Measurements from ENCODE around the gene LCE6A. TPM values are rescaled to one million over a fixed set of nuclear protein-coding genes. Genes with fewer than 3 reads are reported as not detected.

The LCE6A gene
- polyA plus RNA-seq, 1 donor: not detected

- no peak for DNase-seq
Measured at GRCh38 chr1:152876827-152877226, 34.2 kb downstream of the LCE6A start.

DNA sequence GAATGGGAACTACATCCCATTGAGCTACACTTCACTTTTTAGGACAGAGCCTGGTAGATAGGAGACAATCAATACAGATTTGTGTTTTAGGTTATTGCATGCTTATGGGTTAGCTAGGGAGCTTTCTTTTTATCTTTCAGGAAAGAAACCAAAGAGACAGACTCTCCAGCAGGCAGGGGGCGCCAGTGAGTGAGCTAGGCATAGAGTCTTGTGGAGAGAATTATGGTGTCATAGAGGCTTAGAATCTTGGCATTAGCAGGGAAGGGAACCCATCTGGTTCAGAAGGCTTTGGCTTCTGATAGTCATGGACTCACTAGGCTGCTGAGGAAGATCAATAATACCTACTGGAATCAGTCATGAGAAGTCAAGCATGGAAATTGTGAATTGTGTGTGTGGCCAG is 35.4 kb downstream of the LCE6A start, which contains the start of gene SMCP:
SMCP (plus strand) TSS at position 281 of the 400 bp plus-strand sequence. CDS start 6,101 bp downstream, outside the sequence.
- DNase-seq: no peak

DNA sequence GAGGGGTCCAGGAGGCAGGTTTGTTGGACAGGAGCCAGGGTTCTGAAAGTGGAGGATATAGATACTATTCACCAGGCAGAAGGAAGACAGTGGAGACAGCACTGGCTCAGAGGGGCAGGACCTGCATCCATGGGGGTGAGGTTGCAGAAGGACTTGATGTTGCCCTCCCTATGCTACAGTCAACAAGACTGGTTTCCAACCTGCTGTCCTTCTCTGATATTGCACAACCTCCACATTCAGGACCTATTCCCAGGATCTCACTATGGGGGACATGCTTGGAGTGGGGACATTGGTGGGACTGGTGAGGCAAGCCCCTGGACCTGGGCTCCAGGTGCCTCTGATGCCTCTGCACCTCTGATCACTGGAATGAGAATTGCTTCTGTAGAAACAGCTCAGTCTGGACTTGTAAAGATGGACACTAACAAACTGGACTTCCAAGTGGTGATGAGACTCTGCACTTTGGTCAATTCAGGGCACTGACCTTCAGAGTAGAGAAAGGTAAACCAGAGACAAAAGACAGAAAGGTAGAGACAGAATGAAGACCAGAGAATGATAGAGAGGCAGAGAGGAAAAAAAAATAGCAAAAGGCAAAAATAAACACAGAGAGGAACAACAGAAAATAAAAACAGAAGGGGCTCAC is 37.0 kb downstream of the LCE6A start:
- no peak for DNase-seq

DNA sequence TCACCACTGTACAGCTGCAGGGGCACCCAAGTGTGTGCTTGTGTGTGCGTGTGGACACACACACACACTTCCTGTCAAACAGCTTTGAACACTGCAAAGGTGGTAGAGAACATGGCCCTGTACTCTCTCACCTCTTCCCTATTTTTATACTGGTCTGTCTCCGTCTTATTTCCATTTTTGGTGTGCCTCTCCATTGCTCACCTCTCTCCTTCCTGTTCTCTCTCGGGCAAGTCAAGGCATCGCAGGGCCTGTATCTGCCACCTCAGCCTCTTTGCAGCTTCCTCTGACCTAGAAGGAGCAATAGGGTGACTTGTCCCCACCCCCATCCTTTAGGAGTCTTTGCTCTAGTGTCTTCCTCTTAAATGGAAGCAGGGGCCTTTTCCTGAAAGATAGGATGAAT is 37.7 kb downstream of the LCE6A start:
- DNase-seq: no peak

DNA sequence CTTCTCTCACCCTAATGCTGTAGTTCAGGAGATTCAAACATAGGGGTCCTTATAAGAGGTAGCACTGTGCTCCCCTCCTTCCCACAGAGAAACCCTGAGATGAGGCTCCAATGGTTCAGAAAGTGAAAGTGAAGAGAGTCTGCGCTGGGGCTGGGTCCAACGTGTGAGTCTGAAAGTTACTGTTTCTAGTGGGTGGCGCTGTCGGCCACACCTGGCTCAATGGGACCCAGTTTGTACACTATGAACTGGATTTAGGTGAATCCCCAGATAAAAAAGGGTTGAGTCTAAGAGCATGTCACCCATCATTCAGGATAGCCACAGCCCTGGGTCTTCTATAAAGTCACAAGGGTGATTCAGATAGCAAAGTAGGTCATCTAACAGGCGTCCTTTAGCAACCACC is 38.3 kb downstream of the LCE6A start:
- no peak for DNase-seq

DNA sequence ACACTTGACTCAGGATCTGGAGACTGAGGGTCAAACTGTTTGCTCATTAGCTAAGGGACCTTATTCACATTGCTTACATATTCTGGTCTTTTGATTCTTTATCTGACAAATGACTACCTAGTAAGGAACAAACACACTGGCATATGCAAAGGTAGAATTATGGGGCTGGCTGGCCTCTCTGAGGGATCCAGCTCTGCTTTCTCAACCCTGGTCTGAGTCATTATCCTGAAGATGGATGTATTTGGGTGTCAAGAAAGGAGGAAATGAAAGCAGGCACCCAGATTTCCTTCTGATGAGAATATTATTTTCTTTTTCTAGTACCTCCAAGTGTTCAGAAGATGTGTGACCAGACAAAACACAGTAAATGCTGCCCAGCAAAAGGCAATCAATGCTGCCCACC is 41.4 kb downstream of the LCE6A start:
- DNase-seq: no peak

DNA sequence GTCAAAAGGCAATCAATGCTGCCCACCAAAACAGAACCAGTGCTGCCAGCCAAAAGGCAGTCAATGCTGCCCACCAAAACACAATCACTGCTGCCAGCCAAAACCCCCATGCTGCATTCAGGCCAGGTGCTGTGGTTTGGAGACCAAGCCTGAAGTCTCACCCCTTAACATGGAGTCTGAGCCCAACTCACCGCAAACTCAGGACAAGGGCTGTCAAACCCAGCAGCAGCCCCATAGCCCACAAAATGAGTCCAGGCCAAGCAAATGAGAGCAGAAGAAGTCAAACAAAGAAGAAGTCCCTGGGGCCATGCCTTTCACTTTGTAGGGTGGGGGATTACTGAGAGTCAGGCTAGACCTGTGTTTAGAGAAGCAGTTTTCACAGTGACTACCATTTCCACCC is 41.9 kb downstream of the LCE6A start:
- no peak for DNase-seq

GRCh38 chr1:152884966-152885624 is 42.4 kb downstream of the LCE6A start:
- DNase-seq: no peak

GRCh38 chr1:152886085-152886484 is 43.4 kb downstream of the LCE6A start:
- no peak for DNase-seq

GRCh38 chr1:152886758-152887409 is 44.2 kb downstream of the LCE6A start:
- DNase-seq: no peak

- DNase-seq: no peak
Measured at GRCh38 chr1:152888126-152888525, 45.5 kb downstream of the LCE6A start.

Other genes with a start within 250 kb of the LCE6A start
- not detected for gene LCE3C, start 242.6 kb upstream of the LCE6A start, polyA plus RNA-seq (ENCODE audit: insufficient read length)
- not detected for gene LCE3B, start 229.0 kb upstream of the LCE6A start, polyA plus RNA-seq (ENCODE audit: insufficient read length)
- gene LCE3A, start 219.8 kb upstream of the LCE6A start, polyA plus RNA-seq (ENCODE audit: insufficient read length): not detected
- gene LCE2D, start 179.5 kb upstream of the LCE6A start, polyA plus RNA-seq (ENCODE audit: insufficient read length): not detected
- gene LCE2C, start 167.6 kb upstream of the LCE6A start, polyA plus RNA-seq (ENCODE audit: insufficient read length): not detected
- not detected for gene LCE2B, start 156.7 kb upstream of the LCE6A start, polyA plus RNA-seq (ENCODE audit: insufficient read length)
- not detected for gene LCE2A, start 144.5 kb upstream of the LCE6A start, polyA plus RNA-seq (ENCODE audit: insufficient read length)
- gene LCE4A, start 134.7 kb upstream of the LCE6A start, polyA plus RNA-seq (ENCODE audit: insufficient read length): not detected
- gene KPRP, start 84.8 kb upstream of the LCE6A start, polyA plus RNA-seq (ENCODE audit: insufficient read length): not detected
- gene LCE1F, start 67.7 kb upstream of the LCE6A start, polyA plus RNA-seq (ENCODE audit: insufficient read length): not detected
- not detected for gene LCE1E, start 56.6 kb upstream of the LCE6A start, polyA plus RNA-seq (ENCODE audit: insufficient read length)
- gene LCE1D, start 46.1 kb upstream of the LCE6A start, polyA plus RNA-seq (ENCODE audit: insufficient read length): not detected
- not detected for gene LCE1C, start 36.2 kb upstream of the LCE6A start, polyA plus RNA-seq (ENCODE audit: insufficient read length)
- not detected for gene LCE1B, start 30.9 kb upstream of the LCE6A start, polyA plus RNA-seq (ENCODE audit: insufficient read length)
- gene LCE1A, start 15.4 kb upstream of the LCE6A start, polyA plus RNA-seq (ENCODE audit: insufficient read length): not detected
- not detected for gene LCE7A, start 17.1 kb downstream of the LCE6A start, polyA plus RNA-seq (ENCODE audit: insufficient read length)
- not detected for gene SMCP, start 35.5 kb downstream of the LCE6A start, polyA plus RNA-seq (ENCODE audit: insufficient read length)
- gene IVL, start 65.7 kb downstream of the LCE6A start, polyA plus RNA-seq (ENCODE audit: insufficient read length): 0.36 TPM
- gene SPRR5, start 104.3 kb downstream of the LCE6A start, polyA plus RNA-seq (ENCODE audit: insufficient read length): not detected
- not detected for gene SPRR4, start 127.8 kb downstream of the LCE6A start, polyA plus RNA-seq (ENCODE audit: insufficient read length)
- gene SPRR1A, start 141.2 kb downstream of the LCE6A start, polyA plus RNA-seq (ENCODE audit: insufficient read length): not detected
- not detected for gene SPRR3, start 158.9 kb downstream of the LCE6A start, polyA plus RNA-seq (ENCODE audit: insufficient read length)
- 0.37 TPM for gene SPRR1B, start 188.3 kb downstream of the LCE6A start, polyA plus RNA-seq (ENCODE audit: insufficient read length)
- gene SPRR2D, start 198.3 kb downstream of the LCE6A start, polyA plus RNA-seq (ENCODE audit: insufficient read length): not detected
- gene SPRR2A, start 214.7 kb downstream of the LCE6A start, polyA plus RNA-seq (ENCODE audit: insufficient read length): not detected
- gene SPRR2B, start 228.8 kb downstream of the LCE6A start, polyA plus RNA-seq (ENCODE audit: insufficient read length): not detected

All from hindlimb muscle (tissue), 1 donor.